ENCODE results near the gene IER5L.

The IER5L gene

GRCh38 chr9:129128689-129129088 lies 49.4 kb downstream of the IER5L start:
- Histone ChIP-seq H3K27ac (ENCODE audit: low read depth, low read length, poor library complexity, severe bottlenecking) (no peak overlapping the region), H2AFZ (ENCODE audit: low read length) (no peak overlapping the region), H3K4me3 (ENCODE audit: low read depth, low read length, poor library complexity, severe bottlenecking) (no peak overlapping the region), H3K4me2 (ENCODE audit: low read length) (no peak overlapping the region), H3K9me3 (ENCODE audit: low read length) (no peaks in the 10 kb centered on the region), H3K27me3 (ENCODE audit: insufficient read depth, low read length) (no peaks in the 10 kb centered on the region), H3K36me3 (ENCODE audit: insufficient read depth, low read length) (peaks cover 62% of the 10 kb centered on the region), H3K9me2 (ENCODE audit: low read depth, low read length) (no peaks in the 10 kb centered on the region), H3K9ac (ENCODE audit: low read length) (no peak overlapping the region), H4K20me1 (ENCODE audit: insufficient read depth, low read length) (no peaks in the 10 kb centered on the region), H3F3A (ENCODE audit: insufficient read depth, low read length) (no peaks in the 10 kb centered on the region), H3K79me2 (ENCODE audit: insufficient read depth, low read length) (no peaks in the 10 kb centered on the region), H3K4me1 (ENCODE audit: insufficient read depth, low read length, severe bottlenecking) (peaks cover 8% of the 10 kb centered on the region)
- TF ChIP-seq EZH2 (IDR thresholded peaks at IDR 0.05; ENCODE audit: borderline replicate concordance, low read length) (no peak), CTCF (IDR thresholded peaks at IDR 0.05; ENCODE audit: low read length) (no peak)

GRCh38 chr9:129126749-129127618 lies 51.1 kb downstream of the IER5L start:
- no peaks in the 10 kb centered on the region for H3K9me2 ChIP-seq (ENCODE audit: low read depth, low read length)
- no peaks in the 10 kb centered on the region for H3K79me2 ChIP-seq (ENCODE audit: insufficient read depth, low read length)
- no peak for TF ChIP-seq CTCF (IDR thresholded peaks at IDR 0.05; ENCODE audit: low read length)
- TF ChIP-seq EZH2 (IDR thresholded peaks at IDR 0.05; ENCODE audit: borderline replicate concordance, low read length) = no peak
- peaks cover 64% of the 10 kb centered on the region for H3K36me3 ChIP-seq (ENCODE audit: insufficient read depth, low read length)
- H3K4me3 ChIP-seq (ENCODE audit: low read depth, low read length, poor library complexity, severe bottlenecking) = no peak overlapping the region
- H3K9me3 ChIP-seq (ENCODE audit: low read length) = no peaks in the 10 kb centered on the region
- no peaks in the 10 kb centered on the region for H3F3A ChIP-seq (ENCODE audit: insufficient read depth, low read length)
- no peak overlapping the region for H3K4me2 ChIP-seq (ENCODE audit: low read length)
- H3K27ac ChIP-seq (ENCODE audit: low read depth, low read length, poor library complexity, severe bottlenecking) = no peak overlapping the region
- no peak overlapping the region for H3K9ac ChIP-seq (ENCODE audit: low read length)
- H2AFZ ChIP-seq (ENCODE audit: low read length) = no peak overlapping the region
- peaks cover 8% of the 10 kb centered on the region for H3K4me1 ChIP-seq (ENCODE audit: insufficient read depth, low read length, severe bottlenecking)
- no peaks in the 10 kb centered on the region for H3K27me3 ChIP-seq (ENCODE audit: insufficient read depth, low read length)
- H4K20me1 ChIP-seq (ENCODE audit: insufficient read depth, low read length) = no peaks in the 10 kb centered on the region
